GM19467 (cell line): Measurements from ENCODE around the gene ARL14.

Experiments
- ATAC-seq: cut with Tn5 transposase; IDR thresholded peaks from one replicate; pipeline ENCODE4 v1.9.1; 2021; ENCODE audit warnings: mild to moderate bottlenecking, moderate library complexity; ENCODE audit not compliant: unreplicated experiment

ARL14 gene

DNA sequence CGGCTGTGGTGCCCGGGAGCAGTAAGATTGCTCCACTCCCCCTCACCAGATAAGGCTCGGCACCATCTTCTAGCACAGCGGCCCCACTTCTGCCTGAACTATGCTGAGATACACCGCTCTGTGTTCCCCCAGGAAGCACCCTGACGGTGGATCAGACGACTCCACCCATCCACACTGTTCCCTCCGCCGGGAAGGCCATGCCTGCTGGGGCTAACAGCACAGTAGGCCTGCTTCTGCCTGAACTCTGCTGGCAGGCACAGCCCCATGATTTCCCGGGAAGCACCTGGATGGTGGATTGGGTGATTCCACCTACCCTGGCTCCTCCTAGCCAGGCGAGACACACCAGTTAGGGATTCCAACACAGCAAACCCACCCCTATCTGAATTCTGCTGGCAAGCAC is 42.8 kb downstream of the ARL14 start:
- no peak for ATAC-seq

GRCh38 chr3:160720123-160720746 is 43.3 kb downstream of the ARL14 start:
- ATAC-seq = no peak

GRCh38 chr3:160722331-160722730 is 45.4 kb downstream of the ARL14 start:
- no peak for ATAC-seq

DNA sequence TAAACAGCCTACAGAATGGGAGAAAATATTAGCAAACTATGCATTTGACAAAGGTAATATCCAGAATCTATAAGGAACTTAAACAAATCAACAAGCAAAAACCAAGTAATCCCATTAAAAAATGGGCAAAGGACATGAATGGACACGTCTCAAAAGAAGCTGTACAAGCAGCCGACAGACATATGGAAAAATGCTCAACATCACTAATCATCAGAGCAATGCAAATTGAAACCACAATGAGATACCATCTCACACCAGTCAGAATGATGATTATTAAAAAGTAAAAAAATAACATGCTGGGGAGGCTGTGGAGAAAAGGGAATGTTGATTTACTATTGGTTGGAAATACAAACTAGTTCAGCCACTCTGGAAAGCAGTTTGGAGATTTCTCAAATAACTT is 48.4 kb downstream of the ARL14 start:
- ATAC-seq = no peak
